H1 (cell line): ENCODE results near the gene GSDMA. TPM values are rescaled to one million over a fixed set of nuclear protein-coding genes. Genes with fewer than 3 reads are reported as not detected.

ENCODE experiments used
- CTCF ChIA-PET: fragments of 300-600 bp; sonication (Branson Sonifier 250); formaldehyde crosslinking; loops from one replicate; lab custom pipeline; 2021; ENCODE audit not compliant: partially characterized antibody; lab: Charles Lee
- POLR2A ChIA-PET: fragments of 300-600 bp; sonication (Branson Sonifier 250); formaldehyde crosslinking; loops from one replicate; lab custom pipeline; 2021; ENCODE audit warnings: inconsistent platforms; ENCODE audit not compliant: partially characterized antibody; lab: Charles Lee
- DNase-seq, 2 experiments: peaks; one replicate each; pipeline versions ENCODE4 v3.0.0 to v3.0.0-alpha.2; 2010 to 2022; ENCODE audit warnings: low spot score in 2 of 2, low read depth in 1 of 2, mixed read lengths in 1 of 2
- FAIRE-seq: peaks from 2 replicates; lab custom pipeline; 2011; peaks lifted over from hg19 to GRCh38; lab: Jason Lieb, UNC
- H2AFZ ChIP-seq: 2 replicates; pipeline ENCODE4 v1.8.1; 2012; ENCODE audit warnings: low read length, inconsistent platforms
- H2AK5ac ChIP-seq: 2 replicates; pipeline ENCODE4 v1.6.1; 2013; ENCODE audit warnings: low read depth, low read length
- H2BK120ac ChIP-seq: replicated peaks from 2 replicates; pipeline ENCODE3; 2013; ENCODE audit warnings: low read depth, low read length, inconsistent platforms
- H2BK12ac ChIP-seq: 2 replicates; pipeline ENCODE4 v1.6.1; 2013; ENCODE audit warnings: low read depth, low read length
- H2BK15ac ChIP-seq: 2 replicates; pipeline ENCODE4 v1.6.1; 2013; ENCODE audit warnings: low read length
- H2BK20ac ChIP-seq: 2 replicates; pipeline ENCODE4 v1.6.1; 2013; ENCODE audit warnings: low read length
- H2BK5ac ChIP-seq: 2 replicates; pipeline ENCODE4 v1.6.1; 2013; ENCODE audit warnings: low read depth, low read length
- H3K14ac ChIP-seq: 2 replicates; pipeline ENCODE4 v1.6.1; 2013; ENCODE audit warnings: inconsistent platforms; ENCODE audit not compliant: insufficient read length
- H3K18ac ChIP-seq: 2 replicates; pipeline ENCODE4 v1.6.1; 2013; ENCODE audit warnings: low read length; ENCODE audit errors: extremely low read depth
- H3K23ac ChIP-seq: 2 replicates; pipeline ENCODE4 v1.6.1; 2013; ENCODE audit warnings: inconsistent platforms; ENCODE audit not compliant: insufficient read length
- H3K23me2 ChIP-seq: 2 replicates; pipeline ENCODE4 v1.6.1; 2013; ENCODE audit warnings: low read depth, low read length
- H3K27ac ChIP-seq: 2 replicates; pipeline ENCODE4 v1.6.1; 2011; ENCODE audit warnings: low read depth, low read length, inconsistent platforms
- H3K27me3 ChIP-seq, 4 experiments: replicated peaks in 1 of 4; 1 replicate in 1 of 4; 2 replicates in 3 of 4; pipeline versions ENCODE4 v1.6.1 to v1.8.1; 2011 to 2013; ENCODE audit warnings: low read length in 3 of 4, mild to moderate bottlenecking in 3 of 4, inconsistent platforms in 2 of 4, mixed read lengths in 2 of 4, moderate library complexity in 1 of 4; ENCODE audit not compliant: control insufficient read depth in 3 of 4, insufficient read depth in 3 of 4; ENCODE audit errors: extremely low read depth in 1 of 4
- H3K36me3 ChIP-seq, 4 experiments: 2 replicates each; pipeline versions ENCODE4 v1.6.1 to v1.8.1; 2011 to 2013; ENCODE audit warnings: mild to moderate bottlenecking in 4 of 4, low read length in 3 of 4, moderate library complexity in 2 of 4, control low read depth in 1 of 4, inconsistent platforms in 1 of 4; ENCODE audit not compliant: insufficient read depth in 4 of 4, control insufficient read depth in 2 of 4
- H3K4ac ChIP-seq: replicated peaks from 2 replicates; pipeline ENCODE3; 2013; ENCODE audit warnings: low read length, low read depth, mixed read lengths, inconsistent platforms; ENCODE audit not compliant: insufficient read length
- H3K4me1 ChIP-seq, 4 experiments: replicated peaks in 1 of 4; 1 replicate in 1 of 4; 2 replicates in 3 of 4; pipeline versions ENCODE4 v1.6.1 to v1.8.1; 2011 to 2013; ENCODE audit warnings: low read length in 3 of 4, inconsistent platforms in 2 of 4, mixed read lengths in 1 of 4; ENCODE audit not compliant: insufficient read depth in 4 of 4, control insufficient read depth in 3 of 4
- H3K4me2 ChIP-seq, 2 experiments: 2 replicates each; pipeline versions ENCODE4 v1.6.1 to v1.8.1; 2011 to 2013; ENCODE audit warnings: low read depth in 2 of 2, low read length in 2 of 2, control low read depth in 1 of 2, inconsistent platforms in 1 of 2, mild to moderate bottlenecking in 1 of 2; ENCODE audit not compliant: insufficient read depth in 1 of 2
- H3K4me3 ChIP-seq, 4 experiments: fragments of 200-600, 300-600 bp in 1 of 4; sonication (generic), shearing (Covaris generic), sonication (Bioruptor Twin) in 1 of 4; 2 replicates each; pipeline versions ENCODE4 v1.5.1 to v1.8.1; 2011 to 2016; ENCODE audit warnings: low read length in 4 of 4, low read depth in 3 of 4, control low read depth in 2 of 4, inconsistent platforms in 2 of 4, mild to moderate bottlenecking in 2 of 4, mixed read lengths in 1 of 4, moderate library complexity in 1 of 4; ENCODE audit not compliant: insufficient read depth in 2 of 4; ENCODE audit errors: extremely low read depth in 1 of 4
- H3K56ac ChIP-seq: replicated peaks from 2 replicates; pipeline ENCODE3; 2013; ENCODE audit warnings: low read depth, mild to moderate bottlenecking, mixed read lengths, low read length, inconsistent platforms; ENCODE audit not compliant: insufficient read length
- H3K79me1 ChIP-seq: 2 replicates; pipeline ENCODE4 v1.6.1; 2013; ENCODE audit warnings: low read depth, low read length, control low read depth
- H3K79me2 ChIP-seq, 2 experiments: 2 replicates each; pipeline versions ENCODE4 v1.6.1 to v1.8.1; 2012 to 2013; ENCODE audit warnings: low read length in 2 of 2, mild to moderate bottlenecking in 2 of 2, inconsistent platforms in 1 of 2; ENCODE audit not compliant: insufficient read depth in 2 of 2, control insufficient read depth in 1 of 2
- H3K9ac ChIP-seq, 4 experiments: replicated peaks in 1 of 4; 1 replicate in 1 of 4; 2 replicates in 3 of 4; pipeline versions ENCODE4 v1.6.1 to v1.8.1; 2011 to 2013; ENCODE audit warnings: low read depth in 3 of 4, low read length in 3 of 4, control low read depth in 2 of 4, mild to moderate bottlenecking in 2 of 4, moderate library complexity in 2 of 4, inconsistent platforms in 1 of 4; ENCODE audit errors: extremely low read depth in 1 of 4
- H3K9me3 ChIP-seq, 2 experiments: 2 replicates each; pipeline versions ENCODE4 v1.6.1 to v1.8.1; 2012 to 2013; ENCODE audit warnings: mild to moderate bottlenecking in 2 of 2, moderate library complexity in 2 of 2, control low read depth in 1 of 2, inconsistent platforms in 1 of 2, low read depth in 1 of 2, low read length in 1 of 2, mixed read lengths in 1 of 2; ENCODE audit not compliant: insufficient read depth in 2 of 2
- H4K20me1 ChIP-seq, 2 experiments: replicated peaks in 1 of 2; 2 replicates each; pipeline versions ENCODE3 to v1.8.1; 2011 to 2013; ENCODE audit warnings: inconsistent platforms in 2 of 2, low read length in 2 of 2, mild to moderate bottlenecking in 1 of 2; ENCODE audit not compliant: insufficient read depth in 2 of 2, control insufficient read depth in 1 of 2
- H4K5ac ChIP-seq: 2 replicates; pipeline ENCODE4 v1.6.1; 2013; ENCODE audit warnings: low read length, low read depth, mixed read lengths, inconsistent platforms; ENCODE audit not compliant: insufficient read length
- H4K8ac ChIP-seq: 2 replicates; pipeline ENCODE4 v1.8.0; 2013; ENCODE audit warnings: mild to moderate bottlenecking, moderate library complexity, low read length, inconsistent platforms; ENCODE audit not compliant: insufficient read depth; ENCODE audit errors: extremely low read depth
- H4K91ac ChIP-seq: replicated peaks from 2 replicates; pipeline ENCODE3; 2013; ENCODE audit warnings: low read length, mixed read lengths, inconsistent platforms; ENCODE audit not compliant: insufficient read length
- BACH1 ChIP-seq: IDR thresholded peaks from 2 replicates; pipeline ENCODE4 v1.6.1; 2012; ENCODE audit warnings: low read length, improper control_type of control experiment
- CHD2 ChIP-seq: IDR thresholded peaks from 2 replicates; pipeline ENCODE4 v1.6.1; 2012; ENCODE audit warnings: low read length, improper control_type of control experiment
- CTCF ChIP-seq, 3 experiments: IDR thresholded peaks; 1 replicate in 2 of 3; 2 replicates in 1 of 3; pipeline versions ENCODE4 v1.5.1 to v1.6.1; 2011; ENCODE audit warnings: low read length in 3 of 3, mild to moderate bottlenecking in 3 of 3, inconsistent platforms in 2 of 3, low read depth in 1 of 3, moderate library complexity in 1 of 3; ENCODE audit not compliant: insufficient read depth in 1 of 3; ENCODE audit errors: control extremely low read depth in 1 of 3
- GABPA ChIP-seq: IDR thresholded peaks from 2 replicates; pipeline ENCODE4 v1.6.1; 2011; ENCODE audit warnings: mild to moderate bottlenecking, low read length, moderate library complexity, borderline replicate concordance; ENCODE audit not compliant: insufficient read depth
- HDAC2 ChIP-seq, 2 experiments: fragments of 300-600 bp in 1 of 2; sonication (generic) in 1 of 2; IDR thresholded peaks; 2 replicates each; pipeline ENCODE4 v1.6.1; 2011 to 2012; ENCODE audit warnings: low read depth in 2 of 2, low read length in 2 of 2, mild to moderate bottlenecking in 2 of 2, moderate library complexity in 2 of 2, borderline replicate concordance in 1 of 2, inconsistent platforms in 1 of 2
- JUND ChIP-seq: IDR thresholded peaks from 2 replicates; pipeline ENCODE4 v1.6.1; 2011; ENCODE audit warnings: mild to moderate bottlenecking, improper control_type of control experiment, low read length
- KDM1A ChIP-seq: fragments of 200-600, 300-600 bp; sonication (generic); IDR thresholded peaks from 2 replicates; pipeline ENCODE4 v1.7.1; 2016; ENCODE audit warnings: mild to moderate bottlenecking, low read length, borderline replicate concordance
- RAD21 ChIP-seq, 2 experiments: IDR thresholded peaks in 1 of 2; conservative IDR thresholded peaks in 1 of 2; 2 replicates each; pipeline ENCODE4 v1.6.1; 2011; ENCODE audit warnings: low read depth in 2 of 2, low read length in 2 of 2, improper control_type of control experiment in 1 of 2, inconsistent platforms in 1 of 2, mild to moderate bottlenecking in 1 of 2, moderate library complexity in 1 of 2
- SIX5 ChIP-seq: IDR thresholded peaks from 2 replicates; pipeline ENCODE4 v1.6.1; 2011; ENCODE audit warnings: mild to moderate bottlenecking, low read depth, low read length
- SP1 ChIP-seq: IDR thresholded peaks from 2 replicates; pipeline ENCODE4 v1.6.1; 2011; ENCODE audit warnings: low read depth, low read length
- SUZ12 ChIP-seq: fragments of 200-600 bp; sonication (generic); IDR thresholded peaks from 2 replicates; pipeline ENCODE4 v1.6.1; 2012; ENCODE audit warnings: mild to moderate bottlenecking, inconsistent platforms, low read length, moderate library complexity, mixed read lengths
- WGBS, 2 experiments: shearing (Covaris generic) in 1 of 2; methylation state at CpG; one replicate each; pipeline versions ENCODE4 v1.1.6 to v1.1.7; 2013 to 2015; ENCODE audit warnings: low lambda C conversion rate in 2 of 2, mixed read lengths in 2 of 2, inconsistent platforms in 1 of 2, low coverage in 1 of 2, missing lambda C conversion rate in 1 of 2; ENCODE audit not compliant: insufficient replicate concordance in 2 of 2, insufficient coverage in 1 of 2, insufficient read length in 1 of 2; ENCODE audit errors: extremely low coverage in 1 of 2, missing lambda C conversion rate in 1 of 2; 5-methylcytosine and 5-hydroxymethylcytosine counted together
- polyA plus RNA-seq, 7 experiments: library from polyadenylated mRNA; depleted of rRNA in 3 of 7; stranded (reverse) in 5 of 7; unstranded in 2 of 7; fragments of >200 nt in 5 of 7; fragments of 200-250 nt in 2 of 7; gene quantifications; 1 replicate in 5 of 7; 2 replicates in 1 of 7; 4 replicates in 1 of 7; pipeline versions ENCODE4 v1.2.1 to v1.2.3, GENCODE V29; 2011 to 2013; ENCODE audit warnings: missing spikeins in 2 of 7, mixed read lengths in 2 of 7
- total RNA-seq: library from RNA; stranded (reverse); fragmentation: NEBNext Ultra II Directional; extraction: Animal tissue kit (Norgen Biotek cat#: 25700); gene quantifications from 2 replicates; pipeline ENCODE4 v1.2.1, GENCODE V29; 2021

The GSDMA gene
- total and polyA plus RNA-seq, 2 of the 8 experiments (the other 6 are each of a cell fraction or from before 2014, with no cell fraction given): 0.03 TPM; not detected in 1

- Histone ChIP-seq H3K4me1 (no peaks in the 10 kb centered on the region), H4K20me1 (peaks cover 0 to 4% of the 10 kb centered on the region in 2 experiments), H3K4me3 (no peak overlapping the region), H4K91ac (no peak overlapping the region), H2BK12ac (no peak overlapping the region), H2BK20ac (no peak overlapping the region), H2BK120ac (no peak overlapping the region), H3K18ac (no peak overlapping the region), H3K79me1 (no peaks in the 10 kb centered on the region), H3K36me3 (peaks cover 4 to 8% (median 4%) of the 10 kb centered on the region in 4 experiments; a peak in 5 of 8 replicates), H3K56ac (no peak overlapping the region), H3K4me2 (no peak overlapping the region), H3K4ac (no peak overlapping the region), H3K79me2 (no peaks in the 10 kb centered on the region), H4K5ac (no peak overlapping the region), H3K23ac (no peak overlapping the region), H3K14ac (no peak overlapping the region), H2AK5ac (no peak overlapping the region), H2BK15ac (no peak overlapping the region), H3K27me3 (no peaks in the 10 kb centered on the region), H2BK5ac (no peak overlapping the region), H3K27ac (no peak overlapping the region), H3K9ac (no peak overlapping the region), H2AFZ (no peak overlapping the region), H3K23me2 (no peaks in the 10 kb centered on the region), H4K8ac (no peak overlapping the region), H3K9me3 (no peaks in the 10 kb centered on the region)
- no peak for FAIRE-seq
- 90% methylated on average over 7 of the region's 7 CpGs; no CpG with 5 or more reads in 1 of the 2 experiments for WGBS, 2 experiments
- DNase-seq: no peak
- ChIA-PET POLR2A (interaction anchor here (2.1 kb wide), 1 partner anchor 9 kb away, joined by 7 read pairs; no protein-coding TSS in a partner anchor), CTCF (interaction anchor here (0.6 to 1.8 kb wide), 8 partner anchors 12 to 102 kb away, joined by 3 to 4 read pairs (median 3); no protein-coding TSS in a partner anchor)
- TF ChIP-seq HDAC2 (IDR thresholded peaks at IDR 0.05; ENCODE audit: borderline replicate concordance in 1 of 2, low read depth in 2 of 2, low read length in 2 of 2): no peak
- TF ChIP-seq GABPA: no peak
- TF ChIP-seq RAD21 (IDR thresholded peaks at IDR 0.05 in 1 of 2, conservative IDR thresholded peaks at IDR 0.05 in 1 of 2; ENCODE audit: low read depth in 2 of 2, low read length in 2 of 2): peak; percentile 35 to 56; a peak in 3 of 4 replicates
- no peak for TF ChIP-seq KDM1A
- TF ChIP-seq JUND: no peak
- TF ChIP-seq SIX5: no peak
- no peak for TF ChIP-seq CHD2
- no peak for TF ChIP-seq SUZ12
- TF ChIP-seq SP1: no peak
- no peak for TF ChIP-seq BACH1
- peak; percentile 13 to 29 (median 14); a peak in 3 of 4 replicates for TF ChIP-seq CTCF (IDR thresholded peaks at IDR 0.05; ENCODE audit: control extremely low read depth in 1 of 3, insufficient read depth in 1 of 3, low read depth in 1 of 3, low read length in 3 of 3)
Measured at GRCh38 chr17:39916918-39917317, 45.9 kb upstream of the GSDMA start.
